Fibroblast of skin of right quadriceps (primary cell): ENCODE data around the gene VRK2.
"Not testable (repeated sequence)": the region's sequence is repeated elsewhere in the genome, so short reads cannot be mapped to it uniquely, and the experiment has no call there.

Source experiments
- DNase-seq: peaks from one replicate; pipeline ENCODE4 v3.0.0-alpha.2; 2013

VRK2 gene

DNA sequence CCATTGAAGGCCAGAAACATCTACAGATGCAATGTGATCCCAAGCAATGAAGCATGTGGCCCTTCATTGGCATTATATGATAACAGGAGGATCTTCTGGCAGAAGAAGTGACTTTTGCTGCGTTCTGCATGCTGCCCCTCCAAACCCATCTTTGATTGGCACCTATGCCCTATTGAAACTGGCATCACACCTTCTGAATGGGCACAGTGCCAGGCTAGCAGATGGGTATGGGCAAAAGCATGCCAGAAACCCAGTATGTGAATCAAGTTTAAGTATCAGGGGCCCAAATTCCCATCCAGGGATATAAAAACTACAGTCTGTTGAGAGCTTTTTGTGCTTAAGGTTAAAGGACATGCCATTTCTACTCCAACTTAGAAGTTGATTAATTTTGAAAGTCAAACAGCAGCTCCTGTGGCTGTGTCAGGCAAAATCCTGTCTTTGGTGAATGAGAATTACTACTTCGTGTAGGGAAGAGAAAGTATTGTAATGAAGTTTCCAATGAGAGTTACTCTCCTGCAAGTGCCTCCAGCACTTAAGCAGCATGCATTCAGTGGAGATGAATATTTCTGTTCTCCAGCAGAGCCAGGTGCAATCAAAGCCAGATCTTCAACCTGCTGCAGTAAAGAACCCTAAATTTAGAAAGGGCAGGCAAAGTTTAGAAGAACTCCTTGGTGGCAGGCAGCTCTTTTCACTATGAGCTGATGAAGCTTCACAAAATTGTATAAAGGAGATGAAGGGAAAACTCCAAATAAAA is 8.6 kb downstream of the VRK2 start:
- no peak for DNase-seq

DNA sequence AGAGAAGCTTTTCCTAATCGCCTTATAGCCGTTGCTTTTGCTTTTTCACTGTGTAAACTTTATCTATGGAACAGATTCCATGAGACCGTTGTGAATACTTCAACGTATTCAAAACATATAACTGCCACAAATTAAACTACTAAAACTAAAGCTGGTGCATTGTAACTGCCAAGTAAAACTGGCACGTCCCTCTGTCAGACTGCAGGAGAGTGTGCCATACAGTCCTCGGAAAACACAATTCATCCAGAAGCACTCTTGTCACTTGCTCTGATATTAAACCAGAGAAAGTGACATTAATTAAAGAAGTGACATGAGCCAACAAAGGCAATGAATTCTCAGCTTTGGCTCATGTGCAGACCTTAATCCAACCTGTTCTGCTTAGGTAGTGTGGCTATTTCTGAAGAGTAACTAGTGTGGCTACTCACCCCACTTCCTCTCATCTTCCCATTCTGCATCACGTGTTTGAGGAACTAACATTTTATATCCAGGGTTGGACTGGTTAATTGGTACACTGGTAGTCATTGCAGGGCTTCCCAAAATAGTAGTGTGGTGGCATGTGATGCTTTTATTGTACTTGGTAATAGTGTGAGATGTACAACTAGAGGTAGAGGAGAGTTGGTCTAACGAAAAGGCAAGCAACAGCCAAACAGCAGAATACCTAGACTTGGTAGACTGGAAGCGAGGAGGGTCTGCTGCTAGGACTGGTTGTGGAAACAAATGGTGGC is 9.7 kb downstream of the VRK2 start:
- DNase-seq = no peak

DNA sequence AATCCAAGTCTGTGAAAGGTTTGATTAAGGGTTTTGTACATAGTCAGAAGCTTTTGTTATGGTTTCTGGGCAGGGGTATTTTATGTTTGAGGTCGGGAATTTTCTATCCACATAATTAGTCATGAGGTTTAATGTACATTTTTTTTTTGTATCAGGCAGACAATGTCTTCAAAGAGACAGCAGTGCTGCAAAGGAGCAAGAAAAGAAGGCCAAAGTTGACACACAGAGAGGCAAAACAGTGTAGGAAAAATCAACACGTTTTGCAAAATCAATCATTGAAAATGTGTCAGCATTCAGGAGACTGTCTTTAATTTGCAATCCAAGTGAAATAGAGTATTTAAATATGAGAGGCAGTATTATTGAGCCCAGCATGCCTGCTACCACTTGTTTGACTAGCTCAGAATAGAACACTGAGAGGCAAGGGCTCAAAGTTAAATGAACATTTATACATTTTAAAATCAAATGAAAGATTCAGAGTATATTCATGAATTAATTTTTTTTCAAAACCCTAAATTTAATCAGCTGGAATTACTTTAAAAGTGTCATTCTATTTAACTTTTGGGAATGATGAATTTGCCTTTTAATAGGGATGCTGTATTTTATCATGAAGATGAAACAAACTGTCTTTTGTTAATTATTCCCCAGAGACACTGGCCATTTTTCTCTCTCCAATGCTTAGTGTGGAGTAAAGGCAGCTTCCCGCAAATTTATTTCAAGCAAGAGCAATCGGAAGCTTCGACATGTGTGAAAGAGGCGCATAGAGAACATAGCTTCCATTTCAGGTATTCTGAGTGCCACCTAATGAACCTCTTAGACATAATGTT is 11.3 kb downstream of the VRK2 start:
- peak; percentile 12 for DNase-seq

GRCh38 chr2:58063641-58064040 is 17.0 kb downstream of the VRK2 start:
- peak; percentile 80 for DNase-seq

GRCh38 chr2:58064086-58064485 is 17.5 kb downstream of the VRK2 start:
- DNase-seq = no peak

DNA sequence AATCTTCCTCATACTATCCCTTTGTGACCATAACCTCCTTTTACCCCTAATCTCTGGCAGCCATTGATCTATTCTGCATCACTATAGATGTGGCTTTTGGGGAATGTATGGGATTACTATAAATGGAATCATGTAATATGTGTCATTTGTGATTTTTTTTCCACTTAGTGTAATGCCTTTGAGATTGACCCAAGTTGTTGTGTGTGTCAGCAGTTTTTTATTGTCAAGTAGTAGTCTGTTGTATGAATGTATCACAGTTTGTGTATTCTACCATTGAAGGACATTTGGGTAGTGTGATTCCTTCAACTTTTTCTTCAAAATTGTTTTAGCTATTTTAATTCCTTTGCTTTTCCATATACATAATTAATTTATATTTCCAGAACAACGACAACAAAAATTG is 18.6 kb downstream of the VRK2 start:
- peak; percentile 24 for DNase-seq

GRCh38 chr2:58067001-58067400 is 20.4 kb downstream of the VRK2 start:
- no peak for DNase-seq

GRCh38 chr2:58070765-58071164 is 24.2 kb downstream of the VRK2 start:
- no peak for DNase-seq

DNA sequence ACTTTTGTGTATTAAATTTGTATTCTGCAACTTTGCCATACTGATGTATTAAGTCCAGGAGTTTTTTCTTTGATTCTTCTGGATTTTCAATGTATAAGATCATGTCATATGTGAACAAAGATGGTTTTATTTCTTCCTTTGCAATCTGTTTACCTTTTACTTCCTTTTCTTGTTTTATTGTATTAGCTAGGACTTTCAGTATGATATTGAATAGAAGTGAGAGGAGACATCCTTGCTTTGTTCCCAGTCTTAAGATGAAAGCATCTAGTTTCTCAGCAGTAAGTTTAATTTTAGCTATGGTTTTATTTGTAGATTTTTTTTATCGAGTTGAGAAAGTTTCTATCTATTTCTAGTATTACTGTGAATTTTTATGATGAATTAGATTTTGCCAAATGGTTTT is 25.5 kb downstream of the VRK2 start:
- DNase-seq = no peak

DNA sequence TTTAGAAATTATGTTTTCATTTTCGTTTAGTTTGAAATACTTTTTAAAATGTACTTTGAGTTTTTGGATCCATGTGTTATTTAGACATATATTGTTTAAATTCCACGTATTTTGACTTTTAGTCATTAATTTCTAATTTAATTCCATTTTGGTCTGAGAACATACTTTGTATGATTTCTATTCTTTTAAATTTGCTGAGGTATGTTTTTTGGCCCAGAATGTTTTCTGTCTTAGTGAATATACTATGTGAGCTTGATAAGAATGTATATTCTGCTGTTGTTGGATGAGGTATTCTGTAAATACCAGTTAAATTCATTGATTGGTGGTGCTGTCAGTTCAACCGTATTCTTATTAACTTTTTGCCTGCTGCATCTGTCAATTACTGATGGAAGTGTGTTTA is 26.4 kb downstream of the VRK2 start:
- DNase-seq = no peak

DNA sequence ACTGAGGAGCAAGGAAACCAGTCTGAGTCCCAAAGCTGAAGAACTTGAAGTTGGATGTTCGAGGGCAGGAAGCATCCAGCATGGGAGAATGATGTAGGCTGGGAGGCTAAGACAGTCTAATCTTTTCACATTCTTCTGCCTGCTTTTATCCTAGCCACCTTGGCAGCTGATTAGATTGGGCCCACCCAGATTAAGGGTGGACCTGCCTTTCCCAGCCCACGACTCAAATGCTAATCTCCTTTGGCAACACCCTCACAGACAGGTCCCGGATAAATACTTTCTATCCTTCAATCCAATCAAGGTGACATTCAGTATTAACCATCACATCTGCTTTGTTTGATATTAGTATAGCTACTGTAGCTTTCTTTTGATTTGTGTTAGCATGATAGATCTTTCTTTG is 27.1 kb downstream of the VRK2 start:
- no peak for DNase-seq

GRCh38 chr2:58081000-58081399 is 34.4 kb downstream of the VRK2 start:
- DNase-seq = peak; percentile 38

- peak; percentile 10 for DNase-seq
These were observed 42.5 kb downstream of the VRK2 start for GRCh38 chr2:58089081-58089480.

DNA sequence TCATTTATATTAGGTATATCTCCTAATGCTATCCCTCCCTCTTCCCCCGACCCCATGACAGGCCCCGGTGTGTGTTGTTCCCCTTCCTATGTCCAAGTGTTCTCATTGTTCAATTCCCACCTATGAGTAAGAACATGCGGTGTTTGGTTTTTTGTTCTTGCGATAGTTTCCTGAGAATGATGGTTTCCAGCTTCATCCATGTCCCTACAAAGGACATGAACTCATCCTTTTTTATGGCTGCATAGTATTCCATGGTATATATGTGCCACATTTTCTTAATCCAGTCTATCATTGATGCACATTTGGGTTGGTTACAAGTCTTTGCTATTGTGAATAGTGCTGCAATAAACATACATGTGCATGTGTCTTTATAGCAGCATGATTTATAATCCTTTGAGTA is 46.2 kb downstream of the VRK2 start:
- not testable (repeated sequence) for DNase-seq

GRCh38 chr2:58097025-58097424 is 50.4 kb downstream of the VRK2 start:
- no peak for DNase-seq

- DNase-seq = peak; percentile 40
These were observed 51.9 kb downstream of the VRK2 start for GRCh38 chr2:58098254-58099095.

- DNase-seq = no peak
These were observed 52.6 kb downstream of the VRK2 start for GRCh38 chr2:58099096-58099769.

DNA sequence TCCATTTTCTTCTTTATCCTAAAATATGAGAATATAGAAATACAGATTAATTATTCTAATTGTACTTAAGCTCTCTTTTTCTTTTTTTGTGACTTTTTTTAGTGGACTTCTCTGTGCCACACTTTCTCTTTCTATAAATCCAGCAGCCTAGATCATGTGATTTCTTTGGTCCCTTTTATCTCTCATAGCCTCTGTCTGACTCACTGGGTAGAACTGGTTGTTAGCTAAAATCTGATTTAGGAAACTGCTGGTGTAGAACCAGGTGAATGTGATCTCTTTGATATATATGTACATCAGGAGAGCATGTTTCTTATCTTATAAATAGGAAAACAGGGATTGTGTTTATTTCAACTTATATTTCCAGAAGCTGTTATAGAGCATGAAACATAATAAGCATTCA is 54.9 kb downstream of the VRK2 start:
- no peak for DNase-seq

DNA sequence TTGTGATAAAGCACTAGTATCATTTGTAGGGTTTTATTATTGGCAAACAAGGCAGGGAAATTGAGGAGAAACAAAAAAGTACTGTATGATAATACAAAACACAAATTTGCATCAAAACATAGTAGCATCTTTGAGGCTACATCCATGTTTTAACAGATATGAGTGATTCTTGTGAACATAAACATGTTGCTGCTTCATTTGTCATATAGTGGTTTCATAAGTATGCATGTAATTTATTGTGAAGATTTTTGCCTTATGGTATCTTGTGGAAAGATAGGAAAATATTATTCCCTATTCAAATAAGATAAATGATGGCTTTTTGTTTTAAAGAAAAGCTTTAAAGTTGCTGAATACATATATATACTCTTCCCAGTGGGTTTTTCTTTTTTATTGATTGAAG is 60.3 kb downstream of the VRK2 start:
- no peak for DNase-seq

DNA sequence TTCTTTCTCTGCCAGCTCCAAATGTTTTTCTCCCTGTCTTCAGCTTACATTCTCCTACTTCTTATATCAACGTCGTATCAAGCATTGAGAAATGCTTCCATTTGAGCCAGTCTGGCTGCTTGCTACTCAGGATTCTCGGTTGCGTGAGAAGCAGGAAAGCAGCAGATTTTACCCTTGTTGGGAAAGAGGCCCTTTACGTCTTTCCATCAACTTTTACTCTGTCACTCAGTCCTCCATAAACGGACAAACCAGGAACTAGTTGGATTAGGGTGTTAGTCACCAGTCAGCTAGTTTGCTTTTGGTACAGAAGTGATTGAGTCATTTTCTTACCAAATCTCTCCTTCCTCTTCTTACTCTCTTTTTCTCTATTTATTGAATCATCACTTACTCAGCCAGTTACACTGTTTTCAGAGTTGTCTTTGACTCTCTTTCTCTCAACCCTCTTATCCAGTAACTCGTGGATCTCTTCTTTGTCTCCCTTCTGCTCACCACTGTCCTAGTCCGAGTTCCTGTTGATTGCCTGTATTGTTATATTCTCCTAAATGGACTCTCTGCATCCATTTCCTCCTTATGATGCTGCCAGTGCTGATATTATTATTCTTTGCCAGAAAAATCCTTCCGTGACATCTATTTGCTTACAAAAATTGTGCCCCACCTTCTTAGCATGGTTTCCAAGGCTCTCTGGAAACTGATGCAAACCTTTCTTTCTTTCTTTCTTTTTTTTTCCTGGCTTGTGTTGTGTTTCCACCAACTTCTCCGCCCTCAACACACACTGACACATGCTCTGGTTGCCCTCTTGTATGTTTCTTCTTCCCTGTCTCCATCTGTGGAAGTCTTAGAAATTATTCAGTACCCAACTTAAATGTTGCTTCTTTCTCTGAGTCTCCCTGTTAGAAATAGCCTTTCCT is 61.5 kb downstream of the VRK2 start:
- peak; percentile 88 for DNase-seq

DNA sequence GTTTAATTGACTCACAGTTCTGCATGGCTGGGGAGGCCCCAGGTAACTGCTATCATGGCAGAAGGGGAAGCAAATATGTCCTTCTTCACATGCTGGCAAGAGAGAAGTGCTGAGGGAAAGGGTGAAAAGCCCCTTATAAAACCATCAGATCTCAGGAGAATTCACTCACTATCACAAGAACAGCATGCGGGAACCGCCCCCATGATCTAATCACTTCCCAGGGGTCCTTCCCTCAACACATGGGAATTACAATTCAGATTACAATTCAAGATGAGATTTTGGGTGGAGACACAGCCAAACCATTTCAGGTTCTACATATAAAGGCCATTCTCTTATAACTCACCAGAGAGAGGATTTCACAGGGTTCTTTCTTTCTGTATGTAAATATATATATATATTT is 62.9 kb downstream of the VRK2 start:
- DNase-seq = no peak
